HUES6 (cell line): Measurements from ENCODE around the gene EFNB2.

Experiments
- H3K27ac ChIP-seq: 2 replicates; pipeline ENCODE4 v1.7.0; 2013; ENCODE audit warnings: low read depth, mild to moderate bottlenecking, low read length, inconsistent platforms
- H3K27me3 ChIP-seq: 2 replicates; pipeline ENCODE4 v1.6.1; 2013; ENCODE audit warnings: low read length; ENCODE audit not compliant: control insufficient read depth, insufficient read depth
- H3K36me3 ChIP-seq: 2 replicates; pipeline ENCODE4 v1.6.1; 2013; ENCODE audit warnings: low read length; ENCODE audit not compliant: control insufficient read depth, insufficient read depth
- H3K4me1 ChIP-seq: 2 replicates; pipeline ENCODE4 v1.6.1; 2013; ENCODE audit warnings: low read length; ENCODE audit not compliant: control insufficient read depth, insufficient read depth
- H3K4me3 ChIP-seq: 2 replicates; pipeline ENCODE4 v1.5.1; 2013; ENCODE audit warnings: low read depth, low read length
- H3K9ac ChIP-seq: one replicate; pipeline ENCODE4 v1.6.1; 2013; ENCODE audit warnings: mild to moderate bottlenecking, low read length
- H3K9me3 ChIP-seq: 2 replicates; pipeline ENCODE4 v1.6.1; 2013; ENCODE audit warnings: low read depth, low read length; ENCODE audit not compliant: control insufficient read depth, insufficient read depth

Gene EFNB2

DNA sequence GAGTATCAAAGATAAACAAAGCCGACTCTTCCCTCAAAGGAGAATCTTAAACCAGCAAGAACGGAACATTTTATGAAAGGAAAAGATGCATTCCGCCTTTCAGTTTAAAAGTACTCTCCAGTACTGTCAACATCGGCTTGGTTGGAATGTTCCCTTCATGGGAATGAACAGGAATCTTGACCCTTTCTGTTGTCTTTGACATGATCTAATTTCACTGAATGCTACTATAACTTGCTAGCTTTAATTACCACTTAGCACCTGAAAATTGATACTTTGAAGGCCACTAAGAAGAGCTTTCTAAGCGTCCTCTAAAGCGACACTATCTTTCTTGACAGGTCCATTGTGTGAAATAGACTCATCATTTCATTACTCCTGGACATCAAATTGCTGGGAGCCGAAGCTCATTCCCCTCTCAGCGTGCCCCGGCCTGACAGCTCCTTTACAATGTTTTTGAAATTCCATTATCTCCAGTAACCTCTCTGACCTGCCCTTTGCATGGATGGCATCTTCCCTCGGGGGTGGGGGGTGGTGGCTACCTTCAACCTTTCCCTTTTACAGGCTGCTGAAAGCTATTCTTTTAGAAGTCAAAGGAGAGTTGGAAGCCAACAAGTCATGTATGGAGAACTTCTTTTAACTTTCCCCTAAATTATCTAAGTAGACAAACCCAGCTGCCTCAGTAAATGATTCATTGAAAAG is 67.9 kb downstream of the EFNB2 start:
- no peak overlapping the region for H3K27ac ChIP-seq
- peaks cover 5% of the 10 kb centered on the region; the same call in 1 of the 2 replicates for H3K9me3 ChIP-seq
- H3K4me1 ChIP-seq: peaks cover 21% of the 10 kb centered on the region; the same call in 1 of the 2 replicates
- H3K4me3 ChIP-seq: no peak overlapping the region
- no peak overlapping the region for H3K9ac ChIP-seq
- no peaks in the 10 kb centered on the region for H3K27me3 ChIP-seq
- no peaks in the 10 kb centered on the region for H3K36me3 ChIP-seq

DNA sequence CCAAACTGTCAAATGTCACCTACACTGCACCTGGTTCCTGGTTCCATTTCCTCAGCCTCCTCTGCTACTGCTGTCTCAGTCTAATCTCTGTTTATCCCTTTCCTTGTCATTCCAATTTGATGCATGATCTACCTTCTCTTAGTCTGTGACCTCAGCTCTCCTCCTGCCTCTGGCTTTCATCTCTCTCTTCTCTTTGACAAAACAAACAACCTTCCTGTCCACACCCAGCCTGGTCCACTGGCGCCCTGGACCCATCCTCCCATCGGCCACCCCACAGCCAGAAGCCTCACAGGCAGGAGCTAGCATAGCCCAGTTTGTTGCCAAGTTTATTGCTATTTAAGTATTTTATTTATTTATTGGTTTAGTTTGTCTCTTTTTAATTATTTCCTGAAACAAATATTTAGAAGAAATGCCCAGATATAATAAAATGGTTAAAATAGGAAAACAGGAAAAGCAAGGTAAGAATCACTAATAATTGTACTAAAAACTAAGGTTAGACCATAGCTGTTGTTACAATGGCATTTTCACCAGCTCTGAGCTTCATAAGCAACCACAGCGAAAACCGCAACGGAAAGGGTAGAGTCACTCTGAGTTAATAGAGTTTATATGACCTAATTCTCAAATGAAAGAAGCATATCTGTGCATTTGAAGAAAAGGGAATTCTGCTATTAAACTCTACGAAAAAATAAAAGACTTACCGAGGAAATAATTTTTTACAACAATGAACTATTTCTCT is 68.6 kb downstream of the EFNB2 start:
- Histone ChIP-seq H3K9me3 (peaks cover 5% of the 10 kb centered on the region; the same call in 1 of the 2 replicates), H3K36me3 (no peaks in the 10 kb centered on the region), H3K4me1 (peaks cover 16% of the 10 kb centered on the region; the same call in 1 of the 2 replicates), H3K27me3 (no peaks in the 10 kb centered on the region), H3K9ac (no peak overlapping the region), H3K27ac (no peak overlapping the region), H3K4me3 (no peak overlapping the region)

DNA sequence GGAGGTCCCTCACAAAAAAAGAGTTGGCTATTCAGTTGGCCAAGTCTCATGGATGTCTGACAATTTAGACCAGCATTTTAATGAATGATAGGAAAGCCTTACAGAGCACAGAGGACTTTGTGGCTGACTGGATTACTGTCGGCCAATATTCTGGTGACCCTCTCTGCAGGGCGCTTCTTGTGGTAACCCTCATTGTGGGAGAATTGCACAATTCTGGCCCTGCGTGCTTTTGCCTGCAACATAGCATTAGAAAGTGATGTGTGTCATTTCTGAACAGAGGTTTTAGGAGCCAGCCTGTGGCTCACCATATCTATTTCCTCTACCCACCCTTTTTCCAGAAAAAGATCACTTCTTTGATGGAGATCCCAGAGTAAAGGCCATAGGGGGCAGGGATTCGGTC is 71.4 kb downstream of the EFNB2 start:
- H3K27ac ChIP-seq: no peak overlapping the region
- no peak overlapping the region for H3K9ac ChIP-seq
- H3K27me3 ChIP-seq: no peaks in the 10 kb centered on the region
- peaks cover 5% of the 10 kb centered on the region; the same call in 1 of the 2 replicates for H3K9me3 ChIP-seq
- H3K36me3 ChIP-seq: no peaks in the 10 kb centered on the region
- H3K4me3 ChIP-seq: no peak overlapping the region
- peaks cover 10% of the 10 kb centered on the region; the same call in 1 of the 2 replicates for H3K4me1 ChIP-seq

DNA sequence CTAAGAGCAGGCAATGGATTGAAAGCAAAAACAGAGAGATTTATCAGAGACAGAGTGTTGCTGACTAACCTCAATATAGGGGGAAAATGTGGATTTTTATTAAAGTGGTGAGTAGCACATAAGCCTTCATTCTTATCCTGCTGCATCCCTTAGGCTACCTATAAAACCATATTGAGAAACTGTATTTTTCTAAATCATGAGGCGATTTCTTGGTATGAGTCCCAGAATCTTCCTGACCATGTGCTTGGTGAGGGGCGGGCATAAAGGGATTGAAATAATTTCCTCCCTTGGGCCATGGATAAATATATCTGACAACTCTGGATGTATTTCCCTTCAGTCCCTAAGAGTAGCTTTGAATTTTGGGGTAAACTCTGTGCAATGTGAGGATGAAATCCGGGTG is 72.8 kb downstream of the EFNB2 start:
- peaks cover 5% of the 10 kb centered on the region; the same call in 1 of the 2 replicates for H3K9me3 ChIP-seq
- no peak overlapping the region for H3K4me3 ChIP-seq
- H3K9ac ChIP-seq: no peak overlapping the region
- H3K4me1 ChIP-seq: peaks cover 4% of the 10 kb centered on the region; the same call in 1 of the 2 replicates
- H3K27ac ChIP-seq: no peak overlapping the region
- no peaks in the 10 kb centered on the region for H3K27me3 ChIP-seq
- no peaks in the 10 kb centered on the region for H3K36me3 ChIP-seq

DNA sequence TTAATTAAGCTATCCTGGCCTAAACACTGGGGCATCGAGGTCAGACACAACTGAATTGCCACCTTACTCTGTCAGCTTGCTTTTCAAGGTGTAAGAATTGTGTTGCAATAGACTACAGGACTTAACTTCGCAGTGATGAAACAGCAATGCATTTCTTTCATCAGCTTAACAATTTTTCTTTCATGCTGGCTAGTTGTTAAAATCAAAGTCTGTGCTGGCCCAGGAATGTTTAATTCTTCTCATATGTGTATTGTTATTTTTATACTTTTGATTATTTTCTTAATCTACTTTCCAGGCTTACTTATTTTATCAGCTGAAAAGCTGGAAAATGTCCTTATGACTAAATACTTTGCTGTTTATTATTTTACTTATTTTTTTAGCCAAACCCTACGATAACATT is 79.7 kb downstream of the EFNB2 start:
- H3K4me3 ChIP-seq: no peak overlapping the region
- no peak overlapping the region for H3K27ac ChIP-seq
- H3K27me3 ChIP-seq: no peaks in the 10 kb centered on the region
- H3K36me3 ChIP-seq: no peaks in the 10 kb centered on the region
- H3K9me3 ChIP-seq: no peaks in the 10 kb centered on the region
- H3K9ac ChIP-seq: no peak overlapping the region
- H3K4me1 ChIP-seq: no peaks in the 10 kb centered on the region

DNA sequence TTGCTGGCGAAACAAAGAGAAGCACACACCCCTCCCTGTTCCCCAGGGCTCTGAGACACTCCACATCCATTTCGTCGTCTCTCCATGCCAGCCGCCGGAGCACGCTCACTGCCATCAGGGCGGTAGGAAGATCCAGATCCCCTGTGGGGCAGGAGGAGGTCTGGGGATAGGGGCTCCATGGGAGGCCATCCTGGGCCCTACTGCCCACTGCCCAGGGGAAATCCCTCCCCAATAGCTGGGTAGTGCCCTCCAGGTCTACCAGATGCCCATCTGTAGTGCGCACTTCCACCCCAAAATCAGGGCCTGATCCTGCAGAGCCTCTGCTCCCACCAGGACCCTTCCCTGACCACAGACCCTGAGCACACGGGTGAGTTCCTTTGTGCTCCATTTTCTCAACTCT is 80.3 kb downstream of the EFNB2 start:
- H3K4me3 ChIP-seq: no peak overlapping the region
- no peaks in the 10 kb centered on the region for H3K9me3 ChIP-seq
- no peak overlapping the region for H3K9ac ChIP-seq
- H3K27ac ChIP-seq: no peak overlapping the region
- H3K36me3 ChIP-seq: no peaks in the 10 kb centered on the region
- no peaks in the 10 kb centered on the region for H3K27me3 ChIP-seq
- H3K4me1 ChIP-seq: no peaks in the 10 kb centered on the region

DNA sequence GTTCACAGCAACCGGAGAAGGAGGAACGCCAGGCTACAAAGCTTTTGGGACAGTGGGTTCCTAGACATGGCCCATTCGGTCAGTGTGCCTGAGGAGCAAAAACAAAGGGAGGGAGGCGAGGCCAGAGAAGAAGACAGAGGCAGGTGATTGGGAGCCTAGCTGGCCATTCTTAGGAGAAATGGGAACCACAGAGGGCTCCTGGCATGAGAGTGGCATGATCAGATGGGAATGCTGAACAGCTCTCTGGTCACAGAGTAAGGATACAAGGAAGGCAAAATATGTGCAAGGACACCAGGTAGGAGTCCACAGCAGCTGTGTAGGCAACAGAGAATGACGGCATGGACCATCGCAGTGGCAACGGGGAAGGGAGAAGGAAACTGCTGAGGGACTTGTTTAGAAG is 82.4 kb downstream of the EFNB2 start:
- no peaks in the 10 kb centered on the region for H3K4me1 ChIP-seq
- H3K27ac ChIP-seq: no peak overlapping the region
- H3K9me3 ChIP-seq: no peaks in the 10 kb centered on the region
- H3K4me3 ChIP-seq: no peak overlapping the region
- no peak overlapping the region for H3K9ac ChIP-seq
- H3K36me3 ChIP-seq: no peaks in the 10 kb centered on the region
- no peaks in the 10 kb centered on the region for H3K27me3 ChIP-seq

DNA sequence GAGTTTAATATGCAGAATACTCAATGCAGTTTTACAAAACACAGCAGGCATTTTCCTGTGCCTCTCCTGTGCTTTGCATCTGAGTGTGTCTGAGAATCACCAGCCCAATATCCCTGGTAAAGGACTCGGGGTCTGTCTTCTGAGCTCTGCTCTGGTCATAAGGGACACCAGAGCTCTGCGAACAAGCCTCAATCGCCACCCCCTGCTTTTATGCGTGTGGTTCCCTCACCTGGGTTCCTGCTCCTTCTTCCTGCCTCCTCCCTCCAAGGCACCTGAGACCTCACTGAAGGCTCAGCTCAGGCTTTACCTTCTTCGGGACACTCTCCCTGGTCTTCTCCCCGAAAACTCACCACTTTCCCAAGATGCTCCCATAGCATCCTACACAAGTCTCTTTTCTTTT is 84.5 kb downstream of the EFNB2 start:
- no peak overlapping the region for H3K4me3 ChIP-seq
- H3K9ac ChIP-seq: no peak overlapping the region
- H3K4me1 ChIP-seq: 0 out of 2 replicates have a peak, but pooled peaks cover 1% of the 10 kb centered on the region
- H3K36me3 ChIP-seq: no peaks in the 10 kb centered on the region
- no peak overlapping the region for H3K27ac ChIP-seq
- no peaks in the 10 kb centered on the region for H3K27me3 ChIP-seq
- H3K9me3 ChIP-seq: no peaks in the 10 kb centered on the region

DNA sequence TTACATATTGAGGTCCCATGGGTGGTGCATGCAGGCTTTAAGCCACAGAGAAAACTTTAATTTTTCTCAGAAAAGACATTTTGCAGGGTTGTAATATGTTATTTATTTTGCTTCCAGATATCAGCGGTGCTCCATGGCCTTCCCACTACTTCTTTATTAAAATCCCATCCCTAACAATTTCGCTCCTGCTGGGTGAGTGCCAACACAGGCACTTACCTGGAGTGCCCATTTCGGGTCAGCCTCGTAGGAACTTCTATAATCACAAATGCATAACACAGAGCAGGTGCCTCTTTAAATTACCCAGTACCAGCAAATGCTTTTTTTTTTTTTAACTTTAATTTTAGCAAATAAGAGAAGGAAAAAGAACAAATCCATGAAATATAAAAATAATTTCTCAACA is 86.4 kb downstream of the EFNB2 start:
- H3K27me3 ChIP-seq: no peaks in the 10 kb centered on the region
- H3K9ac ChIP-seq: no peak overlapping the region
- no peak overlapping the region for H3K4me3 ChIP-seq
- H3K4me1 ChIP-seq: 0 out of 2 replicates have a peak, but pooled peaks cover 3% of the 10 kb centered on the region
- H3K9me3 ChIP-seq: no peaks in the 10 kb centered on the region
- H3K27ac ChIP-seq: no peak overlapping the region
- H3K36me3 ChIP-seq: no peaks in the 10 kb centered on the region

DNA sequence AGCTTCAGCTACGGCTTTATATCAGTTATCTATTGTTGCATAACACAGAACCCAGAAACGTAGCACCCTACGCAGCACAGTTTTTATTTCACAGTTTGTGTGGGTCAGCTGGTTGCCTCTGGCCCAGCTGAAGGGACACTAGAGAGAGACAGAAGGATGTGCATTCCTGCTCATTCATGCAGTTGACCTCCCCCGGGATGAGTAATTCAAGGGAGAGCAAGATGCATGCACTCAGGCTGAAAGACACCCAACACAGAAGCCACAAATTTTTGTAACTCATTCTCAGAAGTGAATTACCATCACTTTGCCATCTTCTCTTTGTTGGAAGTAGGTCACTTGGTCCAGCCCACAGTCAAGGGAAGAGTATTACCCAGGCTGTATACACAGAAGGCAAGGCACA is 89.5 kb downstream of the EFNB2 start:
- Histone ChIP-seq H3K27ac (no peak overlapping the region), H3K36me3 (no peaks in the 10 kb centered on the region), H3K4me1 (peaks cover 5% of the 10 kb centered on the region; the same call in 1 of the 2 replicates), H3K27me3 (no peaks in the 10 kb centered on the region), H3K9ac (no peak overlapping the region), H3K4me3 (no peak overlapping the region), H3K9me3 (no peaks in the 10 kb centered on the region)

DNA sequence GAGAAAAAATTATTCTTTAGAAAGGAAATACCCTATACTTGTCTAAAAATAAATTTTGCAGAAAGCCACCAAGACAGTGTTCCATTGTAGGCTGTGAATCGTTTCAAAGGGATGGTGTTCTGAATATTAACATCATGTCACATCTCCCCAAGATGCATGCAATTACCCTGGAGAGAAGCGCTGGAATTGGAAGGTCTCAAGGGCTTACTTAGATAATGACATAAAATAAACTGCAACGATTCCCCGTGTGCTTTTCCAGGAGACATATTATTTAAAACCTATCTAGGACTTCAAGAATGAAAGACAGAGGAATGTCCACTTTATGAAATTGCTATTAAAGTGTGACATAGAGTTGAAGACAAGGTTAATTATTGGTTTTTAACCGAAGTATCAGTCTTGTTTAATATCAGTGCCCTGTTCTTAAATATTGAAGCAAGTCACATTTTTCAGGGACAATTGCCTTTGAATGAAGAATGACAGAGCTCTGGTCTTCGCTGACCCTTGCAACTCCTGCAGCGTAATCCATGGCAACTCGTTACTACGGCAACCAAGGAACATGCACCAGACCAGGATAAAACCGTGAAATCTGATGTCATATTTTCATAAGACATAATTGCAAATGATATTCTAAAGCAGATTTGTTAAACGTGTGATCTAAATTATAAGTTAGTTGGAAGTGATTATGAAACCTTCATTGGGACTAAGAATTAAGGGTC is 91.7 kb downstream of the EFNB2 start:
- Histone ChIP-seq H3K27ac (no peak overlapping the region), H3K4me1 (peaks cover 10% of the 10 kb centered on the region; the same call in 1 of the 2 replicates), H3K27me3 (no peaks in the 10 kb centered on the region), H3K9ac (no peak overlapping the region), H3K36me3 (no peaks in the 10 kb centered on the region), H3K9me3 (no peaks in the 10 kb centered on the region), H3K4me3 (no peak overlapping the region)
